GF-D8 (cell line): ENCODE results near the gene PRAMEF5.
"Not testable (repeated sequence)": the region's sequence is repeated elsewhere in the genome, so short reads cannot be mapped to it uniquely, and the experiment has no call there.

ENCODE experiments used
- DNase-seq: peaks from one replicate; lab custom pipeline; 2025; lab: John Stamatoyannopoulos, UW

The PRAMEF5 gene

DNA sequence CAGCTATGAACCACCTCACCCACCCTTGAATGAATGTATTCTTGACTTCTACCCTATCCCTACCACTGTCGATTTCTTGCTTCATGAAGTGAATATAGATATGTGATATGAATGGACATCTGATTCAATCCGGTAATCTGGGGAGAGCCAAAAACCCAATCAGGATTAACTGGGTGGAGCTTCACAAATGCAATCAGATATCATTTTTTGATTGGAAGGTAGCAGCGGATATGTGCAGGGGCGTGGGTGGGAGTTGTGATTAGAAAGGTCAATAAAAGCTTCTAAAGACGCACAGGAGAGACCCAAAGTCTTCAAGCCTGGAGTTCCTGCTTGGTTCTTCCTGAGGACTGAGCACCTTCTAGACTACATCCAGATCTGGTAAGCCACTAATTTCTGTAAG, at the start of gene PRAMEF5:
Gene PRAMEF5 (plus strand): TSS at position 301 of the 400 bp plus-strand sequence. CDS start 5,071 bp downstream, outside the sequence.
- DNase-seq, result not testable (repeated sequence)

DNA sequence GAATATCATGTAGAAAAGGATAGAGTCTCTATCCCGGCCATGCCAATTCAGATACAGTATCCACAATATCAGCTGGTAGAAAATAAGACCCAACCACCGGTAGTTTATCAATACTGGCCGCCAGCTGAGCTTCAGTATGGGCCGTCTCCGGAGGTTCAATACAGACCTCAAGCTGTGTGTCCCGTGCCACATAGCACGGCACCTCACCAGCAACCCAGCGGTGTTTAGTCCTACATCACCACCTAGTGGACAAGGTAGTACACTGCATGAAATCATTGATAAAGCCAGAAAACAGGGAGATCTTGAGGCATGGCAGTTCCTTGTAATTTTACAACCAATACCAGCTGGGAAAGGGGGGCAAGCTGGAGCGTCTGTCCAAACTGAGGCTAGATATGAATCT, 45.3 kb upstream of the PRAMEF5 start:
- DNase-seq, result not testable (repeated sequence)

DNA sequence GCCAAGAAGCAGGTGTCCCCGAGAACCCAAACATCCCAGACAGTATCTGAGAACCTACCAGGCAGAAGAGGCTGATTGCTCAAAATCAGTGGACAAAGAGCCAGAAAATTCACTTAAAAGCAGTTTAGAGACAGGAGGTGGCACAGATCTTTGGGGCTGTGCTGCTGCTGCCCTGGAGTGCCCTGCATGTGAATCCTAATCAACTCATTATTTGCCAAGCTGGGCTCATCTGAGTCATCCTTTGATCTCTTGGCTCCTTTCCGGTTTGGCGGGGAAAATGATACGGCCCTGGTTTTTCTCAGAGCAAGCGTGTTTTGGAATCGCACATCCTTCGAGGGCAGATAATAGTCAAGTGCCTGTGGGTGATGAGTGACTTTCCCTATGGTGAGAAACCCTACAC, 37.4 kb upstream of the PRAMEF5 start:
- DNase-seq, result not testable (repeated sequence)

- DNase-seq, result not testable (repeated sequence)
Observed at GRCh38 chr1:13219203-13219602, 34.8 kb upstream of the PRAMEF5 start.

DNA sequence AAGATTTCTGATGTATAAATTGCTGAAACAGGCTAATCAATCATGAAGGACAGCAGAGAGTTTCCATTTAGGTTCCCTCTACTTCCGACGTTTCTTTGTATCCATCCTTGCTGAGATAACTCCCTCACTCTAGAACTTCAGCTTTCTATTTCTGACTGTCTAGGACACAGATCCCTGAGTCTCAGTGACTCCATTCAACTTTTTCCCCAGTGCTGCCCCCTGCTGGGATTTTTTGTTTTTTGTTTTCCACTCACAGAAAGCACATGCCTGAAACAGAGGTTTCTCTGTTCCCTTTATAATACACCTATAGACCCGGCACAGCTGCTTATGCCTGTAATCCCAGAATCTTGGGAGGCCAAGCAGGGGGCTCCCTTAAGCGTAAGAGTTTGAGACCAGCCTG, 31.2 kb upstream of the PRAMEF5 start:
- DNase-seq, result not testable (repeated sequence)

DNA sequence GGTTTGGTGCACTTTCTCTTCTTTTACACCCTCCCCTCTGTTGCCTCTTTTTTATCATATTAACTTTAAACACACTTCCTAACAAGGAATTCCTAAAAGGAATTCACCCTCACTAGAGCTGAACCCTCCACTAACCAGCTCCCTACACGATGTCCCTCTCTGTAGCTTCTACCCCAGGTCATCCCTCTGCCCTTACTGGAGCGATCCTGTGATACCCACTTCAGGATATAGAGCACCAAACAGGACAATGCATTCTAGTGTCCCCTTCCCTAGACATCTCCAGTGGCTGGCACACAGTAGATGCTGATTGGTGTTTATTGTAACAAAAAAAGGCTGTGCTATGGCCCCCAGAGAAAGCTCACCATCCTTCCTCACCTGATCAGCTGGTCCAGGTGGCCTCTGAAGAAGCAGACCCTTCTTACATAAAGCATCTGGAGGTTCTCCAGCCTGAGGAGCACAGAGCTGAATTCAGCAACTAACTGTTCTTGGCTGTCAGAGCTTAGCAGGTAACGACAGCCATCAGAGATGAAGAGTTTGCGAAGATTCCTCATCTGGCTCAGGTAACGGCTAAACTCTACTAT, 29.4 kb upstream of the PRAMEF5 start:
- DNase-seq, result no peak

- not testable (repeated sequence) for DNase-seq
Observed at GRCh38 chr1:13225675-13226204, 28.3 kb upstream of the PRAMEF5 start, which contains the start of gene PRAMEF18. Gene PRAMEF18 (minus strand): TSS chr1:13226154. CDS start chr1:13226106, 48 bp downstream.

DNA sequence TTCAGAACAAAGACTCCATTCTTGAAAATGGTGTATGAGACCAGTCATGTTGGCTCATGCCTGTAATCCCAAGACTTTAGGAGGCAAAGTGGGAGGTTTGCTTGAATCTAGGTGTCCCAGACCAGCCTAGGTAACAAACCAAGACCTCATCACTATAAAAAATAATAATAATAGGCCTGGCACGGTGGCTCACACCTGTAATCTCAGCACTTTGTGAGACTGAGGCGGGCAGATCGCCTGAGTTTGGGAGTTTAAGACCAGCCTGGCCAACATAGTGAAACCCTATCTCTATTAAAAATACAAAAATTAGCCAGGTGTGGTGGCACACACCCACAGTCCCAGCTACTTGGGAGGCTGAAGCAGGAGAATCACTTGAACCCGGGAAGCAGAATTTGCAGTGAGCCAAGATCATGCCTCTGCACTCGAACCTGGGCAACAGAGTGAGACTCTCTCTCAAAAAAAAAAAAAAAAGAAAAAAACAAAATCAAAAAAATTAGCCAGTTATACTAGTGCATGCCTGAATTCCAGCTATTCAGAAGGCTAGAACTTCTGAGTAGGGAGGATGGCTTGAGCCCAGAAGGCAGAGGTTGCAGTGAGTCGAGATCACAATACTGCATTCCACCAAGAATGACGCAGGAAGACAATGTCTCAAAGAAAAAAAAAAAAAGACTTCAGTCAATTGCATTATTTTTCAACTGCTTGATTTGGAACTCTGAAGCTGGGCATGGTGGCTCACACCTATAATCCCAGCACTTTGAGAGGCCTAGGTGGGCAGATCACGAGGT, 26.5 kb upstream of the PRAMEF5 start:
- not testable (repeated sequence) for DNase-seq

GRCh38 chr1:13228343-13228781, 25.6 kb upstream of the PRAMEF5 start:
- no peak for DNase-seq

GRCh38 chr1:13230096-13230495, 23.9 kb upstream of the PRAMEF5 start:
- DNase-seq, result not testable (repeated sequence)

DNA sequence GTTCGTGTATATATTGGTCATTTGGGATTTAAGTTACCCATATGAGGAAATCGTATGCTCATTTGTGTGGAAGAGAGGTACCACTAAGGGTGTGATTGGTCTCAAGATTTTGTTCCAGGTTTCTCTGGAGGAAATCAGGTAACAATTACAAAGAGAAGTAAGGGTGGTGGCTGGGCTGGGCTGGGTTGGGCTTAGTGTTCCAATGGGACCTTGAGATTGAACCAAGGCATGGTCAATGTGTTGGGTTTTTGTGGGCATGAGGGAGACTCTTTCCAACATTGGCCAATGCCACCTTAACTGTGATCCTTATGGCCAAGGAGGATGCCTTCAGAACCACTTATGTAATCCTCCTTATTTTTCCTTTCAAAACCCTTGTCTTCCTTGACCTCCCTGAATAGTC, 23.4 kb upstream of the PRAMEF5 start:
- DNase-seq, result not testable (repeated sequence)

DNA sequence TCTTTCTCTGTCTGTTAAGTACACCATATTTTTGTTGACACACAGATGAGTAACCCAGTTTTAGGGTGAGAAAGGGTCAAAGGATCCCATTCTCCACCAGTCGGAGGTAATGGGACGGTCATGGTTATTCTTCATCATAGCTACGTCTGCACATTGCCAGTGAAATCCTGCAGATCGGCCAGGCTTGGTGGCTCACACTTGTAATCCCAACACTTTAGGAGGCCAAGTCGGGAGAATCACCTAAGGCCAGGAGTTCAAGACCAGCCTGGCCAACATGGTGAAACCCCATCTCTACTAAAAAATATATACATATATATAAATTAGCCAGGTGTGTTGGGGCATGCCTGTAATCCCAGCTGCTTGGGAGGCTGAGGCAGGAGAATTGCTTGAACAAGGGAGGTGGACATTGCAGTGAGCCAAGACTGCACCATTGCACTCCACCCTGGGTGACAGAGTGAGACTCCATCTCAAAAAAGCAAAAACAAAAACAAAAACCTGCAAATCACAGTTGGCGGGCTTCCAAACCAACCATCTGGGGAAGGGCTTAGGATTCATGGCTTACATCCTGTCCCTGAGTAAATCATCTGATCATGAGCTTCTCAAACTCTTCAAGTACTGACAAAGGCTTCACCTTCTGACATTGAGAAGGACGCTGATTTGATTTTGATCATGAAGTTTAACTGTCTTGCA, 22.8 kb upstream of the PRAMEF5 start:
- not testable (repeated sequence) for DNase-seq

DNA sequence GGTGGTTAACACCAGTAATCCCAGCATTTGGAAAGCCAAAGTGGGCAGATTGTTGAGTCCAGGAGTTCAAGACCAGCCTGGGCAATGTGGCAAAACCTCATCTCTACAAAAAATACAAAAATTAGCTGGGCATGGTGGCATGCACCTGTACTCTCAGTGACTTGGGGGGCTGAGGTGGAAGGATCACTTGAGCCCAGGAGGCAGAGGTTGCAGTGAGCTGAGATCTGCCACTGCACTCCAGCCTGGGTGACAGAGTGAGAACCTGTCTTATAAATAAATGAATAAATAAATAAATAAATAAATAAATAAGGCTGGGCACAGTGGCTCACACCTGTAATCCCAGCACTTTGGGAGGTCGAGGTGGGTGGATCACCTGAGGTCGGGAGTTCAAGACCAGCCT, 21.9 kb upstream of the PRAMEF5 start:
- not testable (repeated sequence) for DNase-seq

DNA sequence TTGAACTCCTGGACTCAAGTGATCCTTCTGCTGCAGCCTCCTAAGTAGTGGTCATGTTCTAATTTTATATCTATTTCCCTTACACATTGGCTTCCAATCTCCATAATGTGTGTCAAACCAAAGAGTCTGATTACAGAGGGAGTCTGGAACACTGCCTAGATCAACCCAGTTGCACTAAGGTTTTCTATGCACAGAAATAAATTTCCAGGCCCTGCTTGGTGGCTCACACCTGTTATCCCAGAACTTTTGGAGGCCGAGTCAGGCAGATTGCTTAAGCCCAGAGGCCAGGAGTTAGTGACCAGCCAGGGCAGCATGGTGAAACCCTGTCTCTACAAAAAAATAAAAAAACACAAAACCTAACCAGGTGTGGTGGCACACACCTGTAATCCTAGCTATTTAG, 19.9 kb upstream of the PRAMEF5 start:
- not testable (repeated sequence) for DNase-seq

GRCh38 chr1:13237572-13237971, 16.4 kb upstream of the PRAMEF5 start:
- not testable (repeated sequence) for DNase-seq

- DNase-seq, result not testable (repeated sequence)
Observed at GRCh38 chr1:13239633-13240032, 14.4 kb upstream of the PRAMEF5 start.

DNA sequence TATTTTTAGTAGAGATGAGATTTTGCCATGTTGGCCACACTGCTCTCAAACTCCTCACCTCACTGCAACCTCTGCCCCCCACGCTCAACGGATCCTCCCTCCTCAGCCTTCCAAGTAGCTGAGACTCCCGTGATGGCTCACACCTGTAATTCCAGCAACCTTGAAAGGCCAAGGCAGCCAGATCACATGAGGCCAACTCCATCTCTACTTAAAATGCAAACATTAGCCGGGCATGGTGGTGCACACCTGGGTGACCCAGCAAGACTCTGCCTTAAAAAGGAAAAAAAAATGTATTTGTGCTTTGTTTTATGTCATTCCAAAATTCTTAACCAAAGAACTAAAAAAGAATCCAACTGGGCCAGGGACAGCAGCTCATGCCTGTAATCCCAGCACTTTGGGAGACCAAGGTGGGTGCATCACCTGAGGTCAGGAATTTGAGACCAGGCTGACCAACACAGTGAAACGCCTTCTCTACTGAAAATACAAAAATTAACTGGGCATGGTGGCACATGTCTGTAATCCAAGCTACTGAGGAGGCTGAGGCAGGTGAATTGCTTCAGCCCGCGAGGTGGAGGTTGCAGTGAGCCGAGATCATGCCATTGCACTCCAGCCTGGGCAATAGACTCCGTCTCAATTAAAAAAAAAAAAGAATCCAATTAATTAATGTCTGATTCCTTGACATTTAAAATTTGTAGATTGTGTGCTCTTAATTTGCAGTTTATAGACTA, 10.3 kb upstream of the PRAMEF5 start:
- not testable (repeated sequence) for DNase-seq

- DNase-seq, result not testable (repeated sequence)
Observed at GRCh38 chr1:13245841-13246553, 8.0 kb upstream of the PRAMEF5 start.

DNA sequence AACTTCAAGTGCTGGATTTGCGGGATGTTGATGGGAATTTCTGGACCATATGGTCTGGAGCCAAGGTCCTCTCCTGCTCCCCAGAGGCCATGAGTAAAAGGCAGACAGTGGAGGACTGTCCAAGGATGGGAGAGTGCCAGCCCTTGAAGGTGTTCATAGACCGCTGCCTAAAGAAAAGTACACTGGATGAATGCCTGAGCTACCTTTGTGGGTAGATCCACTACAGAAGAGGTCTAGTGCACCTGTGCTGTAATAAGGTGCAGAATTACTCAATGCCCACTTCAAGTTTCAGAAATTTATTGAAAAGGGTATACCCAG, 7.5 kb upstream of the PRAMEF5 start:
- not testable (repeated sequence) for DNase-seq

DNA sequence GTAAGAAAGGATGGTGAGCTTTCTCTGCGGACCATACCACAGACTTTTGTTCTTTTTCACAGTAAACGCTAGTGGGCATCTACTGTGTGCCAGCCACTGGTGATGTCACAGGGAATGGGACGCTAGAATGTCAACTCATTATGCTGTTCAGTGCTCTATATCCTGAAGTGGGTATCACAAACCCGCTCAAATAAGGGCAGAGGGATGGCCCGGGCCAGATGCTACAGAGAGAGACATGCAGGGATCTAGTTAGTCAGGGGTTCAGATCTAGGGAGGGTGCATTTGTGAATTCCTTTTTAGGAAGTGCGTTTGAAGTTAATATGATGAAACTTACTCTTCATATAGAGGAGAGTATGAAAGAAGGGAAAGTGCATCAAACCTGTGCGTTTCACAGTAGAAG, 6.9 kb upstream of the PRAMEF5 start:
- not testable (repeated sequence) for DNase-seq

DNA sequence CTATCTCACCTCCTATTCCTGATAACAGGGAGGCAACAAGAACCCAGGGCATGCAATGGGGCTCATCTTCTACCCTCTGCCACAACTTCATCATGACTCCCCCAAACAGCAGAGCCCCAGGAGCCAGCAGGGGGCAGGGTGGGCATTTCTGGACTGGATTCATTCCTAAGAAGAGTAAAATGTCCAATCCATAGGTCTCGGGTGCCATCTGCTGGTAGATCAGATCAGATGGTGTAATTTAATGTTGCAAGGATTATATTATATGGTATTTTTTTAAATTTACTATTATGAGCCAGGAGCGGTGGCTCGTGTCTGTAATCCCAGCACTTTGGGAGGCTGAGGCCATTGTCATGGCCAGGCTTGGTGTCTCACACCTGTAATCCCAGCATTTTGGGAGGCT, 11.1 kb downstream of the PRAMEF5 start:
- DNase-seq, result not testable (repeated sequence)
